NCI-H2171 (cell line): ENCODE measurements around the gene RBM33.

Experiments used
- DNase-seq: peaks from one replicate; lab custom pipeline; 2025; lab: John Stamatoyannopoulos, UW

RBM33 gene

GRCh38 chr7:155727616-155728015, 83.2 kb downstream of the RBM33 start:
- no peak for DNase-seq

- DNase-seq, result no peak
These were observed 83.7 kb downstream of the RBM33 start for GRCh38 chr7:155728116-155728515.

- DNase-seq, result no peak
These were observed 85.4 kb downstream of the RBM33 start for GRCh38 chr7:155729847-155730246.

GRCh38 chr7:155731380-155731779, 86.9 kb downstream of the RBM33 start:
- DNase-seq, result no peak

- no peak for DNase-seq
These were observed 87.4 kb downstream of the RBM33 start for GRCh38 chr7:155731871-155732270.

- no peak for DNase-seq
These were observed 87.8 kb downstream of the RBM33 start for GRCh38 chr7:155732286-155732685.

- DNase-seq, result no peak
These were observed 89.4 kb downstream of the RBM33 start for GRCh38 chr7:155733582-155734444.

GRCh38 chr7:155734445-155734809, 90.0 kb downstream of the RBM33 start:
- DNase-seq, result no peak

GRCh38 chr7:155735442-155736115, 91.1 kb downstream of the RBM33 start:
- no peak for DNase-seq

- no peak for DNase-seq
These were observed 93.1 kb downstream of the RBM33 start for GRCh38 chr7:155737590-155737989.

GRCh38 chr7:155738104-155738503, 93.6 kb downstream of the RBM33 start:
- no peak for DNase-seq

GRCh38 chr7:155738652-155739537, 94.4 kb downstream of the RBM33 start:
- peak; percentile 9 for DNase-seq

GRCh38 chr7:155739538-155740143, 95.2 kb downstream of the RBM33 start:
- no peak for DNase-seq

GRCh38 chr7:155741082-155741481, 96.6 kb downstream of the RBM33 start:
- DNase-seq, result no peak

- no peak for DNase-seq
These were observed 97.3 kb downstream of the RBM33 start for GRCh38 chr7:155741805-155742204.

GRCh38 chr7:155743177-155743576, 98.7 kb downstream of the RBM33 start:
- DNase-seq, result no peak

GRCh38 chr7:155744971-155745683, 100.7 kb downstream of the RBM33 start:
- DNase-seq, result no peak

- no peak for DNase-seq
These were observed 101.3 kb downstream of the RBM33 start for GRCh38 chr7:155745737-155746136.

- DNase-seq, result no peak
These were observed 101.7 kb downstream of the RBM33 start for GRCh38 chr7:155746188-155746587.

- no peak for DNase-seq
These were observed 102.7 kb downstream of the RBM33 start for GRCh38 chr7:155747209-155747608.

GRCh38 chr7:155749578-155749977, 105.1 kb downstream of the RBM33 start:
- DNase-seq, result no peak
